ENCODE measurements around the gene SUPT20HL1.
"Not testable (repeated sequence)": the region's sequence is repeated elsewhere in the genome, so short reads cannot be mapped to it uniquely, and the experiment has no call there.

Gene SUPT20HL1

GRCh38 chrX:24377195-24377594 lies 16.8 kb downstream of the SUPT20HL1 start:
- H3K36me3 ChIP-seq (ENCODE audit: insufficient read depth, low read length) = no peaks in the 10 kb centered on the region
- H3K4me3 ChIP-seq (ENCODE audit: low read depth, low read length) = no peak overlapping the region
- no peaks in the 10 kb centered on the region for H3K27me3 ChIP-seq (ENCODE audit: insufficient read depth, low read length)
- H3K79me2 ChIP-seq (ENCODE audit: control insufficient read depth, insufficient read depth, low read length, unreplicated experiment) = no peaks in the 10 kb centered on the region
- no peak overlapping the region for H3K27ac ChIP-seq (ENCODE audit: low read depth, low read length)
- H3K4me1 ChIP-seq (ENCODE audit: control insufficient read depth, insufficient read depth, low read length, unreplicated experiment) = no peaks in the 10 kb centered on the region
- H2AFZ ChIP-seq (ENCODE audit: low read length, unreplicated experiment) = no peak overlapping the region

GRCh38 chrX:24377911-24378468 lies 17.6 kb downstream of the SUPT20HL1 start:
- Histone ChIP-seq H2AFZ (ENCODE audit: low read length, unreplicated experiment) (no peak overlapping the region), H3K4me3 (ENCODE audit: low read depth, low read length) (no peak overlapping the region), H3K4me1 (ENCODE audit: control insufficient read depth, insufficient read depth, low read length, unreplicated experiment) (no peaks in the 10 kb centered on the region)

GRCh38 chrX:24378706-24379105 lies 18.3 kb downstream of the SUPT20HL1 start:
- Histone ChIP-seq H3K36me3 (ENCODE audit: insufficient read depth, low read length) (no peaks in the 10 kb centered on the region), H3K4me1 (ENCODE audit: control insufficient read depth, insufficient read depth, low read length, unreplicated experiment) (no peaks in the 10 kb centered on the region), H3K27me3 (ENCODE audit: insufficient read depth, low read length) (peaks cover 1% of the 10 kb centered on the region; the same call in 1 of the 2 replicates), H3K27ac (ENCODE audit: low read depth, low read length) (no peak overlapping the region), H2AFZ (ENCODE audit: low read length, unreplicated experiment) (no peak overlapping the region), H3K79me2 (ENCODE audit: control insufficient read depth, insufficient read depth, low read length, unreplicated experiment) (no peaks in the 10 kb centered on the region), H3K4me3 (ENCODE audit: low read depth, low read length) (no peak overlapping the region)

More at GRCh38 chrX:24377911-24378468, 17.6 kb downstream of the SUPT20HL1 start:
- Histone ChIP-seq H3K36me3 (ENCODE audit: insufficient read depth, low read length) (no peaks in the 10 kb centered on the region), H3K27ac (ENCODE audit: low read depth, low read length) (no peak overlapping the region), H3K79me2 (ENCODE audit: control insufficient read depth, insufficient read depth, low read length, unreplicated experiment) (no peaks in the 10 kb centered on the region), H3K27me3 (ENCODE audit: insufficient read depth, low read length) (no peaks in the 10 kb centered on the region)

GRCh38 chrX:24380262-24381187 lies 20.1 kb downstream of the SUPT20HL1 start:
- H3K27ac ChIP-seq (ENCODE audit: low read depth, low read length) = no peak overlapping the region
- no peaks in the 10 kb centered on the region for H3K36me3 ChIP-seq (ENCODE audit: insufficient read depth, low read length)
- no peaks in the 10 kb centered on the region for H3K4me1 ChIP-seq (ENCODE audit: control insufficient read depth, insufficient read depth, low read length, unreplicated experiment)
- peaks cover 19% of the 10 kb centered on the region for H3K27me3 ChIP-seq (ENCODE audit: insufficient read depth, low read length)
- H3K79me2 ChIP-seq (ENCODE audit: control insufficient read depth, insufficient read depth, low read length, unreplicated experiment) = no peaks in the 10 kb centered on the region
- H3K4me3 ChIP-seq (ENCODE audit: low read depth, low read length) = no peak overlapping the region
- no peak overlapping the region for H2AFZ ChIP-seq (ENCODE audit: low read length, unreplicated experiment)

GRCh38 chrX:24382315-24382714 lies 21.9 kb downstream of the SUPT20HL1 start:
- not testable (repeated sequence) for H3K36me3 ChIP-seq (ENCODE audit: insufficient read depth, low read length); H2AFZ ChIP-seq (ENCODE audit: low read length, unreplicated experiment); H3K4me1 ChIP-seq (ENCODE audit: control insufficient read depth, insufficient read depth, low read length, unreplicated experiment); H3K4me3 ChIP-seq (ENCODE audit: low read depth, low read length); H3K27ac ChIP-seq (ENCODE audit: low read depth, low read length); H3K79me2 ChIP-seq (ENCODE audit: control insufficient read depth, insufficient read depth, low read length, unreplicated experiment)
- H3K27me3 ChIP-seq (ENCODE audit: insufficient read depth, low read length) = peaks cover 34% of the 10 kb centered on the region

GRCh38 chrX:24387724-24388123 lies 27.3 kb downstream of the SUPT20HL1 start:
- Histone ChIP-seq H3K4me3 (ENCODE audit: low read depth, low read length) (no peak overlapping the region), H3K36me3 (ENCODE audit: insufficient read depth, low read length) (no peaks in the 10 kb centered on the region), H3K27me3 (ENCODE audit: insufficient read depth, low read length) (peaks cover 67% of the 10 kb centered on the region), H3K27ac (ENCODE audit: low read depth, low read length) (no peak overlapping the region), H3K4me1 (ENCODE audit: control insufficient read depth, insufficient read depth, low read length, unreplicated experiment) (no peaks in the 10 kb centered on the region), H2AFZ (ENCODE audit: low read length, unreplicated experiment) (no peak overlapping the region), H3K79me2 (ENCODE audit: control insufficient read depth, insufficient read depth, low read length, unreplicated experiment) (no peaks in the 10 kb centered on the region)

GRCh38 chrX:24391389-24391788 lies 30.9 kb downstream of the SUPT20HL1 start:
- no peak overlapping the region for H2AFZ ChIP-seq (ENCODE audit: low read length, unreplicated experiment)
- peaks cover 54% of the 10 kb centered on the region for H3K27me3 ChIP-seq (ENCODE audit: insufficient read depth, low read length)
- H3K4me1 ChIP-seq (ENCODE audit: control insufficient read depth, insufficient read depth, low read length, unreplicated experiment) = peaks cover 6% of the 10 kb centered on the region
- no peaks in the 10 kb centered on the region for H3K79me2 ChIP-seq (ENCODE audit: control insufficient read depth, insufficient read depth, low read length, unreplicated experiment)
- no peaks in the 10 kb centered on the region for H3K36me3 ChIP-seq (ENCODE audit: insufficient read depth, low read length)
- no peak overlapping the region for H3K27ac ChIP-seq (ENCODE audit: low read depth, low read length)
- H3K4me3 ChIP-seq (ENCODE audit: low read depth, low read length) = no peak overlapping the region

- peaks cover 51% of the 10 kb centered on the region for H3K27me3 ChIP-seq (ENCODE audit: insufficient read depth, low read length)
- H2AFZ ChIP-seq (ENCODE audit: low read length, unreplicated experiment) = no peak overlapping the region
- H3K27ac ChIP-seq (ENCODE audit: low read depth, low read length) = no peak overlapping the region
- H3K36me3 ChIP-seq (ENCODE audit: insufficient read depth, low read length) = no peaks in the 10 kb centered on the region
- no peak overlapping the region for H3K4me3 ChIP-seq (ENCODE audit: low read depth, low read length)
- H3K4me1 ChIP-seq (ENCODE audit: control insufficient read depth, insufficient read depth, low read length, unreplicated experiment) = peaks cover 10% of the 10 kb centered on the region
- H3K79me2 ChIP-seq (ENCODE audit: control insufficient read depth, insufficient read depth, low read length, unreplicated experiment) = no peaks in the 10 kb centered on the region
Observed at GRCh38 chrX:24391843-24392242, 31.4 kb downstream of the SUPT20HL1 start.

- H3K79me2 ChIP-seq (ENCODE audit: control insufficient read depth, insufficient read depth, low read length, unreplicated experiment) = no peaks in the 10 kb centered on the region
- peaks cover 13% of the 10 kb centered on the region for H3K4me1 ChIP-seq (ENCODE audit: control insufficient read depth, insufficient read depth, low read length, unreplicated experiment)
- H3K27me3 ChIP-seq (ENCODE audit: insufficient read depth, low read length) = peaks cover 48% of the 10 kb centered on the region
- H3K4me3 ChIP-seq (ENCODE audit: low read depth, low read length) = no peak overlapping the region
- no peak overlapping the region for H3K27ac ChIP-seq (ENCODE audit: low read depth, low read length)
- H2AFZ ChIP-seq (ENCODE audit: low read length, unreplicated experiment) = no peak overlapping the region
- H3K36me3 ChIP-seq (ENCODE audit: insufficient read depth, low read length) = no peaks in the 10 kb centered on the region
Observed at GRCh38 chrX:24392709-24393108, 32.3 kb downstream of the SUPT20HL1 start.

GRCh38 chrX:24395775-24396174 lies 35.3 kb downstream of the SUPT20HL1 start:
- peaks cover 33% of the 10 kb centered on the region for H3K27me3 ChIP-seq (ENCODE audit: insufficient read depth, low read length)
- H2AFZ ChIP-seq (ENCODE audit: low read length, unreplicated experiment) = no peak overlapping the region
- no peaks in the 10 kb centered on the region for H3K79me2 ChIP-seq (ENCODE audit: control insufficient read depth, insufficient read depth, low read length, unreplicated experiment)
- H3K4me3 ChIP-seq (ENCODE audit: low read depth, low read length) = no peak overlapping the region
- peaks cover 13% of the 10 kb centered on the region for H3K4me1 ChIP-seq (ENCODE audit: control insufficient read depth, insufficient read depth, low read length, unreplicated experiment)
- H3K27ac ChIP-seq (ENCODE audit: low read depth, low read length) = no peak overlapping the region
- H3K36me3 ChIP-seq (ENCODE audit: insufficient read depth, low read length) = no peaks in the 10 kb centered on the region

All from ACC112 (cell line).